GM04504 (cell line): Measurements from ENCODE around the gene ODF2.

Experiments
- DNase-seq: peaks from one replicate; pipeline ENCODE4 v3.0.0-alpha.2; 2012; ENCODE audit warnings: low read depth

Gene ODF2

DNA sequence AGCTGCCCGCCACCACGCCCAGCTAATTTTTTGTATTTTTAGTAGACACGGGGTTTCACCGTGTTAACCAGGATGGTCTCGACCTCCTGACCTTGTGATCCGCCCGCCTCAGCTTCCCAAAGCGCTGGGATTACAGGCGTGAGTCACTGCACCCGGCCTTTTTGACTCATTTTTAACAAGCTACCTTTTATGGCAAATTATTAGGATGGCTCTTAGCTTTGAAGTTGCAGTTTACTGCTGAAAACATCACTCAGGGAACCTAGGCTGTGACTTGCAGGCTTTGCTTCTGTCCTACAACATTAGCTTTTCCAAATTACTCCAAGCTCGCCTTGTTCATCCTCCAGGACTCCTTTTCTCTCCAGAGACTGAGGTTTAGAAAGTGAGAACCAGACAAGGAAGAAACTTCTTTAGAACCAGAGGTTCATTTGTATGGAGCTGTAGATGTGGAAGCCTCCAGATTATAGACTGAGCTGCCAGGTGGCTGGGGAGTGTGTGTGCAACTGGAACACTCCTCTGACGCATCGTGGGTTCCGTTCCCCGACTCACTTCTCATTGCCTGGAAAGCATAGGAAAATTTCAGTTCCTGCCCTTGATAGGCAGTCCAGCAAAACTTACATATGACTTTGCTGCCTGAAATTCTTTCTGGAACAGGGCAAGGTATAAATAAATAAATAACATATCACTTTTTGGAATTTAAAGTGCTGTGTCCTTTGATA is 72.8 kb downstream of the ODF2 start:
- no peak for DNase-seq

DNA sequence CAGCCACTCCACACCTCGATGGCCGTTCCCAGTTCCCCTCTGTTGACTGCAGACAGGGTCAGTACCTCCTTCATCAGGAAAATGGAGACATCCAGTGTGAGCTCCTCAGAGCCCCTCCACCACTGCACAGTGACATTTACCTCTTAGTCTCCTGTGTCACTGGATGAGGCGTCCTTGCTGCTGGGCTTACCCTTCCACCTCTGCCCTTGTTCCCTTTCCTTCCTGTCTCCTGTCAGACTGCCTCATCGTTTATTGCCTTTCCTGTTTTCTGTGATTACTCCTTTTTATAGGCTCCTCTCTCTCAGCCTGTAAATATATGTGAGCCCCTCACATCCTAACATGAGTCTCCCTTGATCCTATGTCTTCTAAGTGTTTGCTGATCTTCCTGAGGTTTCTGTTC is 73.4 kb downstream of the ODF2 start:
- no peak for DNase-seq

DNA sequence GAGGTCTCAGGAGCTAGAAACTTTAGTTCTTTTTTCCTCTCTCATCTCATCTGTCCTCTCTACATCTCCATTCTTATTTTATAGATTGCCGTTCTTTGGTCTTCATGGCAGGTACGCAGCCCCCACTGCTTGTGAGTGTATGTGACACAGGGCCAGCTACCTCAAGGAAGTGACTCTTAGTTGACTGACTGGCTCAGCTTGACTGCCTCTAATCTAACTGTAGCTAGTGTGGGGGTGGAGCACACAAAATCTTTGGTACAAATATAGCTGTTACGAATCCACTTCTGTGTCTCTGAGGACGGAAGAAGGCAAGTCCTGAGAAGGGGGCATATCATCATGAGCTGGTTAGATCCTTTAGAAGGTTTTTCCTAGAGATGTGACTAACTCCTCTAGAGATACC is 76.8 kb downstream of the ODF2 start:
- no peak for DNase-seq

DNA sequence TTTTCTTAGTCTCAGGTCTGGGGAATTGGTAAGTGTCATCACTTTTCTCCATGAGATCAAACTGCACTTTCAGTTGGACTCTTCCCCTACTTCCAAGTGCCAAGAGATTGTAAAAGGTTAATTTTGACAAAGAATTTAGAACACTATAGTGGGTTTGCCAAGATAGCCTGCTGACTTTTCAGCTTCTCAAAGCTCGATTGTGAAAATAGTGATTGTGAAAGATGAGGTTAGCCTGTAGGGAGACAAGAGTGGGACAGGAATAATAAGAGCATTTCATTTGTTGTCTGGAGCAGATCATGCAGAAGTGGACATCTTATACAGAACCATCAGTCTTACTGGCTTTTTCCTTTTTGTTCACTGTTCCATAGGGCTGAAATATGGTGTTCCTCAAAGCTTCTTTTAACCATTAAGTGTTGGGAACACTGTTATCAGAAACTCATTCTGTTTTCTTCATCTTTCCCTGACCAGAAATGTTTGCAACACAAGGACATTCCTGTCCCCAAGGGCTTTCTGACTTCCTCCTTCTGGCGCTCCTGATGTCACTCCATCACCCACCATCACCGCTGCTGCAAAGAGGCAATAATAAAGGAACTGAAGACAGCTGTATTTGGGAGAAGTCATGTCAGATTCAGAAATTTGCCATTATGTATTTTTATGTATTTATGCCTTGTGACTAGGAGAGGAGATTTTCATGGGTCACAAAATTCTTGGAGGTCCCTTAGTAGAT is 85.0 kb downstream of the ODF2 start:
- DNase-seq = no peak

DNA sequence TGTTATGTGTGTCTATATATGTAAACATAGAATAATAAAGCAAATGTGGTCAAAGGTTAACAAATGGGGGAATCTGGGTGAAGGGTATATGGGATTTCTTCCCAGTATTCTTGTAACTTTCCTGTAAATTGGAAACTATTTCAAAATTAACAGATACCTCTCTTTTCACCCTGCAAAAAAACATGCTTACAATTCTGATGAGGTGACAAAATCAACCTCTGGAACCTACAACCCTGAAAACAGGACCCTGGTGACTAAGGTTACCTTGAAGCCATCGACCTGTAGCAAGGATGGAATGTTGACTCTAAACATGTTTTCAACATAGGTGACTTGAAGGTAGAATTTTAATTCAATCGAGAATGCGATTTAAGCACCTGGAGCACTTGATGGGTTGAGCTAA is 90.7 kb downstream of the ODF2 start:
- no peak for DNase-seq

DNA sequence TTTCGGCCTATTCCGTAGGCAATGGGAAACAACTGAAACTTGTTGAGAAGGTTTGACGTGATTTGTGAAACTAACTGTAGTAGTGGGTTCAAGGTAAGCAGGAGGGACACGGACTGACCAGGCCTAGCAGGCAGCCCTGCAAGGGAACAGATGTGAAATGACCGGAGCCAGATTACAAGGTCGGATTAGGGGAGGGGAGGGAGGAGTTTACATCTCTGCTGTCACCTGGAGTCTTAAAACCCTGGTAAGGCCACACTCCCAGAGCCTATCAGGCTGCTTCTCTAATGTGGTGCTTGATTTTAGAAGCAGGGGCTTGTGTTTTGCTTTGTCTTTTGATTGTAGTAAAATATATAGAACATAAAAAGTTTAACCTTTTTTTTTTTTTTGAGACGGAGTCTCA is 93.1 kb downstream of the ODF2 start:
- DNase-seq = no peak

DNA sequence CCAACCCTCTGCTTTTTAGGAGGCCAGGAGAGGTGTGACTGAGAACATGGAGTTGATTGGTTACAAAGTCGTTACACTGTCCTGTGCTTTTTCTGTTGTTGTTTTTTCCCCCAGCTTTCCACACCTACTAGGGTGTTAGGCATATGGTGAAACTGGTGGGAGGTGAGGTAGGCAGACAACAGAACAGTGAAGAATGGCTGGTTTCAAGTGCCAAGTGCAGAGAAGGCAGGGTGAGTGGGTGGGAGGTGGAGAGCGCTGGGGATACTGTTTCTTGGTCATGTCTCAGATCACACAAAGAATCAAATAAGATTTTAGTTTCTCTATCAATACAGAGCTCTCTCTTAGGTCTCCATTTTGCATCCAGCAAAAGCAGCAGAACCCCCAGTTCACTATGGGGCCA is 94.4 kb downstream of the ODF2 start:
- no peak for DNase-seq
